ENCODE measurements around the gene RAPGEF2.

RAPGEF2 gene

DNA sequence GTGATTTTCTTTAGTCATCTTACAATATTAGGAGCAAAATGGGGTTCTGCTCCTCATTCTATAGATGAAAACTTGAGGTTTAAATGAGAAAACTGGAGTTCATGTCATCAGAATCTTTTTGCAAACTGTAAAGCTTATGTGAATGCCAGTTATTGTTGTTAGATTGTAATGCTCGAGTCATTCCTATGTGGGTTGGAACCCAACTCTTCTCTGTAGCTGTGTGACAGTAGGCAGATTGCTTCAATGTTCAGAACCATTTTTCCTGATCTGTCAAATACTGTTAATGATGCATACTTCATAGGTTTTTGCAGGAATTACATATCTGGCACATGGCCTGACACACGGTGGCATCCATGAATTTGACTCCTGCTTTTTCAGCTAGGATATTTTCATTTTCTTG is 178.9 kb downstream of the RAPGEF2 start:
- DNase-seq: no peak

DNA sequence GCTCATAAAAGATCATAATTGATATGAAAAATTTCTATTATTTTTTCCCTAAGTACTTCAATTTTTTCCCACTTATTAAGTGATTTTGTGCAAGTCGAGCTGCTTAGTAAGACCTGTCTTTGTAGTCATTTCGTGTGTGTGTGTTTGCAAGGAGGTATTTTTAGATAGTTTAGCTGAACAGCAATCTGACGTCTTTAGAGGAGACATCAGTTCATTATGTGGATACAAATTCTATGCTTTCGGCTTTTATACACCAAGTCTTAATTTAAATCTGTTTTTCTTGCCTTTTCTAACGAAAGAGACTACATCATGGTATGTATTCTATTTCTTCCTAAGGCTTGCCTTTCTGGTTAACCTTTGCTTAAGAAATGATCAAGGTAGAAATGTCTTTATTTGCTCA is 179.4 kb downstream of the RAPGEF2 start:
- DNase-seq: peak in 1 of 14 donors; percentile 13

GRCh38 chr4:159282944-159283343 is 180.1 kb downstream of the RAPGEF2 start:
- DNase-seq: no peak

DNA sequence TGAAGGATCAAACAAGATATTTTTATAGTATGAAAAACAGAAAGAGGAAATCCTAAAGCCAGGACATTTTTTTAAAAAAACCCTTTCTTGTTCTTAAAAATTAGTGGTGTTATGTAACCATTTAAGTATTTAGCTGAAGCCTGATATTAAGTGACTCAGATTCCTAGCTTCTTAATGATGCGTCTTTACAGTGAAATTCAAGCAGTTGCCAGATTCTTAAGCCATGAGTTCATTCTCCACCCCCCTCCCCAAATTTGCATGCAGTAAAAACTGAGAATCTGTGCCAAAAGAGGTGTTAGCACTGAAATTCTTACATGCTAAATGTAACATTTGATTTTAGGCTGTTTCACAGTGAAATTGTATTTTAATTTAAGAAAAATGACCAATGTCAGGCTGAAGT is 180.8 kb downstream of the RAPGEF2 start:
- DNase-seq: no peak

DNA sequence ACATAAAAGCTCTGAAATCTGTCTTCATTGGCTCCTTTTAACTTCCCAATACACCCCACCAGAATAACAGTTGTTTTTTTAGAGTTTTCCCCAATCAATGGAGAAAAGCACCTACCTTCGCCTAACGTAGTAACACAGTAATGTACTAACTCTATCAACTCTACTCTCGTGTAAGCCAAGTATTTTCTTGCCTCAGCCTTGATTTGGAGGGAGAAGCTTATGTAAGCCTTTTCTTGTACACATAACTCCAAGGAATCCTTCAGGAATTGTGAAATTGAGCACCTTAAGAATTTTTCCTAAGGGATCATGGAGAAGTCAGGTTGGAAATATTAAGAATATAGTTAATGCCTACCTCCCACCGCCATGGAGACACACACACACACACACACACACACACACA is 181.2 kb downstream of the RAPGEF2 start:
- no peak for DNase-seq

- no peak for DNase-seq
Measured at GRCh38 chr4:159284733-159285132, 181.9 kb downstream of the RAPGEF2 start.

DNA sequence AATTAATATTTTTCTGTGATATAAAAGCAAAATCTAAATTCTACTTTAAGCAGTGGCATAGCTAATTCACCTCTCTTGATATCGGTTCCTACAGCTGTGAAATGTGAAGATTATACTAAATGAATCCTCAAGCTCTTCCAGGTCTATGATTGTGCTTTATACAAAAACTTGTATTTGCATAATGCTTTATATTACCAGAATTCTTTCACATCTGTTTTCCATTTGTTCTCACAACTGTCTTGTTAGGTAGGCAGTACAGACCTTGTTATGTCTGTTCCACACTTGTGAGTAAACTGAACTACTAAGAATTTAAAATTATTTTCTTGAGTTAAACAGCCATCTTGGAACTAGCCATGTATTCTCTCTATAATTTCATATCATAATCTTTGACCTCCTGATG is 184.9 kb downstream of the RAPGEF2 start:
- no peak for DNase-seq

DNA sequence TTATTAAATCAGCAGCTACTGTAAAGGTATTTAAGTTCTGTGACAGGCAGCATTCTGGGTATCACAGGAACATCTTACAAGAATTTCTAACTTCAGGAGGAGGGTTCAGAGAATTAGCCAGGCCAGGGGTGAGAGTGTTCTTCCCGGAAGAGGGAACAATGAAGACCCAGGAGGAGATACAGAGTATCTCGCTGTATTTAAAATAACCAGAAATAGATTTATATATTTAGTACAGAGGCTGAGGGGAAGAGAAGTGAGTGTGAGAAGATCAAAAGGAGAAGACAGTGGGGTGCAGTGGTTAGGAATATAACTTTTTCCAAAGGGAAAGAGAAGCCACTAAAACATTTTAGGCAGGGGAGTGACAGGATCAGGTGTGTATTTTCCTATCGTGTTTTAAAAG is 186.8 kb downstream of the RAPGEF2 start:
- DNase-seq: no peak

GRCh38 chr4:159290321-159291030 is 187.6 kb downstream of the RAPGEF2 start:
- DNase-seq: no peak

GRCh38 chr4:159291176-159291575 is 188.3 kb downstream of the RAPGEF2 start:
- no peak for DNase-seq

DNA sequence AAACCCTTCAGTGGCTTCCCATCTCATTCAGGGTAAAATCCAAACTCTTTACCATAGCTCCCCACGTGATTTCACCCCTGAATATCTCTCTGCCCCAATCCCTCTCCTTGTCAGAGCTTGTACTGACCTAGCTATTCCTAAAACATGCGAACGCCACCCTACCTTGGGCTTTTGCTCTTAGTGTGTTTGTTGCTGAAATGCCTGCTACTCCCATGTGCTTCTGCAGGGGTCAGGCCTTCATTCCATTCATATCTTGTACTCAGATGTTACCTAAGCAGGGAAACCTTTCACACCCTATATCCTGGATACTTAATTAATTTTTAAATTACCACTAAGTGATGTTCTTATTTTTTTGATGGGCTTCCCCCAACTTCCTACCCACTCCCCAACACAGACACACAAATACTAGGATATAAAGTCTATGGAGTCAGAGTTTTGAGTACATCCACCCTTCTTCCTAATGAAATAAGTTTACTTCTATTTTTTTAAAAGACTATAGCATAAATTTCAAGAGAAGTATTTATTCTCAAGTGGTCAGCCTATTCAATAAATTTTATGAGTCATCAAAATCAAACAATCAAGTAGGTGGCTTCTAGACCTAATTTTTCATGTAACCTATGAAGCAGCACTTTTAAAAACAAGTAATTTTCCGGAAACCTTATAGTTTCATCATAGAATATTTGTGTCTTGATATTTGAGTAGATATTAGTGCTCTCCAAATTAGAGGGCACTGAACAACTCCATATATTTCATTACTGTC is 189.4 kb downstream of the RAPGEF2 start:
- no peak for DNase-seq

GRCh38 chr4:159293811-159294515 is 191.1 kb downstream of the RAPGEF2 start:
- no peak for DNase-seq

DNA sequence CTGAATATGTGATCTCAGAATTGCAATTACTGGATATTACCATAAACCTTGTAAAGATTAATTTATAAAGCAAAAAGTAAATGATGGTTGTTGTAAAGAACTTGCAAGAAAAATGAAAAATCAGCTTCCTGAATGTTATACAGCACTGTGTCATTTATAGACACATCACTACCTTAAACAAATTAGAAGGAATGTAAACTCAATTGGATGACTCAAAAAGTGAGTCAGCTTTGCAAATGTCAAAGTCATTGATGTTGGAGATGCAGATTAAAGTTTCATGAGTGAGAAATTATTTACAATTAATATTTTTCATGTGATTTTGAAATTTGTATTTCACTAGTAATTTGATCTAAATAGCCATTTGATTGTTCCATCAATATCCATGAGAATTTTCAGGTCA is 193.2 kb downstream of the RAPGEF2 start:
- DNase-seq: no peak

DNA sequence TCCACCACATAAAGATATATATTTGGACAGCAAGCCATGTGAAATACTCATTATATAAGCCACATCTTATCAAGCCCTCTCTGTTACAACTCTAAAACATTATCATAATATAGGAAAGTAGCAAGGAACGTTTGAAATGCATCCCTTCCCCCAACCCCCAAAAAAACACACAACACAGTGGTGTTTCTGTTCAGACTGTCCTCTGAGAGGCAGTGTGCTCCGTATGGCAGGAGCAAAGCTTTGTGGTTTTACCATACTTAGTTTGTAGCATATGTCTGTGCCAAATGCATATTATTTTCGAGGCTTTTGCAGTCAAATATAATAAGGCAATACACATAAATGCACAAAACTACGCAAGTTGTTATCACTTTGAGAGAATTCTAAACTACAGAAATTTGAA is 194.2 kb downstream of the RAPGEF2 start:
- no peak for DNase-seq

DNA sequence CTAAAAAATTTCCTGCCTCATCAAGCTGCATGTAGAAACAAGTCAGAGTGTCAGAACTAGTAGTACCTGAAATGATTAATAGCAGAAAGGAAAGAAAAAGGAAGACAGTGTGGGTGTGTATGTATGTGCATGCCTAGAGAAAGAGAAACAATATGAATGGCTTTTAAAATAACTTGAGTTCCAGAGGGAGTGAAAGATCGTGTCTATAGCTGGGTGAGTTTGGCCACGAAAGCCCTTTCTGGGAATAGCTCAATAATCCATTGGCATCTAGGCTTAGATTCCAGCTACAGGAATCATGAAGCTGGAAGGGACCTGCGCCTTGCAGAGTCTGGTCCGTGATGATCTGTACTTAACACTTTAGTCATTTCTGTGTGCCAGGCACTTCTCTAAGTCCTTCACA is 195.6 kb downstream of the RAPGEF2 start:
- DNase-seq: no peak

GRCh38 chr4:159303435-159303834 is 200.6 kb downstream of the RAPGEF2 start:
- DNase-seq: no peak

DNA sequence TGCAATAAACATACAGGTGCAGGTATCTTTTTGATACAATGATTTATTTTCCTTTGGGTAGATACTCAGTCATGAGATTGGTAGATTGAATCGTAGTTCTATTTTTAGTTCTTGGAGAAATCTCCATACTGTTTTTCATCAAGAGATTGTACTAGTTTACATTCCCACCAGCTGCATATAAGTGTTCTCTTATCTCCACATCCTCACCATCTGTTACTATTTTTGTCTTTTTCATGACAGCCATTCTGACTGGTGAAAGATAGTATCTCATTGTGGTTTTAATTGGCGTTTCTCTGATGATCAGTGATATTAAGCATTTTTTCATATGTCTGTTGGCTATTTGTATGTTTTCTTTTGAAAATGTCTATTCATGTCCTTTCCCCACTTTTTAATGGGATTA is 202.2 kb downstream of the RAPGEF2 start:
- DNase-seq: no peak

DNA sequence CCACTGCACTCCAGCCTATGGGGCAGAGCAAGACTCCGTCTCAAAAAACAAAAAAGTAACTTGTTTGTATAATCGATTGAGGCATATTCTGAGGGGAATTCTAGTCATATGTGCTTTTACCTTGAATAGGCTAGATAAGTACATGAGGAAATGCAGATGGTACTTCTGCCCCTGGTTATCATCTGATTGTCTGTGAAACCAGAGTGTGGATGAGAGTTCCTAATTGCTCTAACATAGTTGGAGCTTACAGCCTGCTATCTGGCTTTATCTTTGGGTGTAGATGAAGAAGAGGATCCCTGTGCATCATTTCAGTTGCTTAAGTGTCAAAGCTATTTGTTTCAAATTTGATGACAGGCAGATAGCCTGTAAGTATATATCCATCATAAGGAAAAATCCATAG is 205.1 kb downstream of the RAPGEF2 start:
- no peak for DNase-seq

DNA sequence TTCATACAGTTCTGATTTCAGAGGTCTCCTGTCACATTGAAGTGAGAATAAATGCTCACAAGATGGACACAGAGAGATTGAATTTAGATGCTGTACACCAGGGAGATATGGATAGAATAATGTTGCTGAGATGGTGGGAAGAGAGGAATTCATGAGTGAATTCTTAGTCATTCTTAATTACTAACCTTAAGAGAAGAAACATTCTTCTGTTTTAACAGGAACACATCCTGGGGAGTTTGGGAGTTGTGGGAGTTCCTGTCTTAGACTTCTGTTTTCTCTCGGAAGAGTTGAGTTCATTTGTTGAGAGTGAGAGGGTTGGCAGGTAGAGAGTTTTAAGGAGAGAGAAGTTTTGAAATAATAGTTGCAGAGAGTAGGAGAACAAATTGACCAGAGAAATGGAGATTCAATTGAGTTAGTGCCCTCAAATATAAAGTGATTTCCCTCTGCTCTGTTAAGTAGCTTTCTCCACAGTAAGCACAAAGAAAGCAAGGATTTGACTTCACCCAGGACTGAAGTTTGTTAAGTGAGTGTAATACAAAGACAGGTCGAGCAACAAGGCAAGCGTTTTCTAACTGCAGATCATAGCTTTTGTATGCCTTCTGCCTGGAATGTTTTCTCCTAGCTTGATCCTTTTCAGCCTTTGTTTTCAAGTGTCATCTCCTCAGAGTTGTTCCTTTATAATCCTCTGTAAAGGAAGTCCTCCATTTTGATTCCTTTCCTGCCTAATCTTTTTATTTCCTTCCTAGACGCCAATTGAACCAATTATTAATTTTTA is 205.9 kb downstream of the RAPGEF2 start:
- DNase-seq: no peak

GRCh38 chr4:159312236-159312635 is 209.4 kb downstream of the RAPGEF2 start:
- no peak for DNase-seq

DNA sequence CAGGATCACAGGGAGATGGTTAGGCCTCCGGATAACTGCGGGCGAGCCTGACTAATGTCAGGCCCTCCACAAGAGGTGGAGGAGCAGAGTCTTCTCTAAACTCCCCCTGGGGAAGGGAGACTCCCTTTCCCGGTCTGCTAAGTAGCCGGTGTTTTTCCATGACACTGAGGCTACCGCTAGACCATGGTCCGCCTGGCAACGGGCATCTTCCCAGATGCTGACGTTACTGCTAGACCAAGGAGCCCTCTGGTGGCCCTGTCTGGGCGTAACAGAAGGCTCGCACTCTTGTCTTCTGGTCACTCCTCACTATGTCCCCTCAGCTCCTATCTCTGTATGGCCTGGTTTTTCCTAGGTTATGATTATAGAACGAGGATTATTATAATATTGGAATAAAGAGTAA is 213.0 kb downstream of the RAPGEF2 start:
- peak in 2 of 14 donors; percentile 4 to 5 for DNase-seq

DNA sequence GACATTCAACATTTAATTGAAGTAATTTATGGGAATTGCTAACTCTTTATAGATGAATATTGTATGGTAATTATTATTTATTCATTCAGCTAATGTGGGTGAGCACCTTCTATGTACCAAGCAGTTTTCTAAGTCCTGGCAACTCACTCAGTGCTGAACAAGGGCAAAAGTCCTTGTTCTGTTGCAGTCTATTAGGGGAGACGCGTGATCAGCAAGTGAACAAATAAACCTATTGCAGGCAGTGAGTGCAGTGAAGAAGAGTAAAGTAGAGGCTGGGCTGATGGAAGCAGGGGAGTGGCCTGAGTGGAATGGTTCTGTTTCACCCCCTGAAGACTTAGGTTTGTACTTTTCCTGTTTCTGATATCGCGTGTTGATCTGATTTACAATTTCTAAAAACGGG is 214.3 kb downstream of the RAPGEF2 start:
- no peak for DNase-seq

DNA sequence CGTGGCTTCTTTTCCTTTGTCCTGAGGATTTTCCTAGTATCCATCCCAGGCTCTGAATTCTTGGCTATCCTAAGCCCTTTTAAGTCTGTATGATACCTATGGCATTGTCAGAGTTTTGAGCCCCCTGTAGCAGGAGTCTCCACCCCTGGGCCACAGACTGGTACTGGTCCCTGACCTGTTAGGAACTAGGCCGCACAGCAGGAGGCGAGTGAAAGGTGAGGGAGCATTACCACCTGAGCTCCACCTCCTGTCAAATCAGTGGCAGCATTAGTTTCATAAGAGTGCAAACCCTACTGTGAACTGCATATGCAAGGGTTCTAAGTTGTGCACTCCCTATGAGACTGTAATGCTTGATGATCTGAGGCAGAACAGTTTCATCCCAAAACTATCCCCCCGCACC is 216.1 kb downstream of the RAPGEF2 start:
- no peak for DNase-seq
